Activated CD8-positive, alpha-beta T cell treated with anti-CD3 and anti-CD28 coated beads for 36 hours (primary cell): Measurements from ENCODE around the gene FCHSD2. TPM values are rescaled to one million over a fixed set of nuclear protein-coding genes. Genes with fewer than 3 reads are reported as not detected.

Source experiments
- ATAC-seq: fragments of 200-7000 bp; cut with Tn5 transposase; one replicate; pipeline ENCODE4 v1.10.0; 2021; ENCODE audit warnings: mild to moderate bottlenecking, moderate library complexity
- CTCF ChIA-PET: fragments of 350-600 bp; sonication (Branson Sonifier 250); formaldehyde crosslinking; loops from one replicate; lab custom pipeline; 2021; ENCODE audit warnings: antibody characterized with exemption; lab: Charles Lee
- POLR2A ChIA-PET: fragments of 350-600 bp; sonication (Branson Sonifier 250); formaldehyde crosslinking; loops from one replicate; lab custom pipeline; 2021; ENCODE audit warnings: antibody characterized with exemption; lab: Charles Lee
- DNase-seq: peaks from one replicate; pipeline ENCODE4 v3.0.0-alpha.2; 2020
- H3K27ac Mint-ChIP-seq: one replicate; pipeline ENCODE4 v1.8.0; 2021; ENCODE audit warnings: mild to moderate bottlenecking, mixed read lengths
- H3K27me3 Mint-ChIP-seq: one replicate; pipeline ENCODE4 v1.8.0; 2021; ENCODE audit warnings: mixed read lengths
- H3K36me3 Mint-ChIP-seq: one replicate; pipeline ENCODE4 v1.8.0; 2021; ENCODE audit warnings: low read depth, mixed read lengths
- H3K4me1 Mint-ChIP-seq: one replicate; pipeline ENCODE4 v1.8.0; 2021; ENCODE audit warnings: low read depth, mixed read lengths
- H3K4me3 Mint-ChIP-seq: one replicate; pipeline ENCODE4 v1.8.0; 2021; ENCODE audit warnings: mild to moderate bottlenecking, moderate library complexity, mixed read lengths
- H3K9me3 Mint-ChIP-seq: one replicate; pipeline ENCODE4 v1.8.0; 2021; ENCODE audit warnings: mixed read lengths
- intact Hi-C: fragments of 100-400 bp; cut with micrococcal nuclease; formaldehyde crosslinking; loops from one replicate; pipeline ENCODE4 v1.10.0; 2022
- total RNA-seq, 2 experiments: library from RNA; stranded (reverse); gene quantifications; one replicate each; pipeline ENCODE4 v1.2.3, GENCODE V29; 2021
- TF ChIP-seq, protein P1 (sequence below): fragments of 200-600 bp; IDR thresholded peaks from one replicate; pipeline ENCODE4 v1.8.0; 2022; ENCODE audit warnings: antibody characterized with exemption, mild to moderate bottlenecking

FCHSD2 gene
- total RNA-seq, 2 experiments from 2014 or later = 23.6 to 24.8 TPM

- POLR2A ChIA-PET = interaction anchor here (0.6 to 0.7 kb wide), 2 partner anchors 150 to 274 kb away, joined by 3 read pairs; no protein-coding TSS in a partner anchor
Measured at GRCh38 chr11:73175551-73176144, 33.5 kb upstream of the FCHSD2 start.

DNA sequence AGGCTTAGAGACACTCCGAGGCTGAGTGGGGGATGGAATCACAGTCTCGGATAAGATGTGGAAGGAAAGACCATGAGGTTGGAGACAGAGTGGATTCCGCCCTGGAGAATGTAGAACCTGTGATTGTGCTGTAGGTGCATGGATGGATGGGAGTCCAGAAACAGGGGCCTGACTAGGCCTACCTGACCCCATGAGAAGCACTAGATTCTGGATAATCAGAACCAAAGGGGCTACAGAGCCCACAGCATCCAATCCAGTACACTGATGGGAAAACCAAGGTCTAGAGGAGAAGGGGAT, 32.3 kb upstream of the FCHSD2 start:
- H3K4me1 Mint-ChIP-seq = no peaks in the 10 kb centered on the region

More at GRCh38 chr11:73175551-73176144, 33.5 kb upstream of the FCHSD2 start:
- Mint-ChIP-seq H3K36me3 (no peaks in the 10 kb centered on the region), H3K4me1 (no peaks in the 10 kb centered on the region), H3K27ac (no peak overlapping the region), H3K4me3 (no peak overlapping the region), H3K27me3 (no peaks in the 10 kb centered on the region), H3K9me3 (no peaks in the 10 kb centered on the region)
- ATAC-seq (no peak), DNase-seq (no peak)
- TF ChIP-seq, protein P1, sequence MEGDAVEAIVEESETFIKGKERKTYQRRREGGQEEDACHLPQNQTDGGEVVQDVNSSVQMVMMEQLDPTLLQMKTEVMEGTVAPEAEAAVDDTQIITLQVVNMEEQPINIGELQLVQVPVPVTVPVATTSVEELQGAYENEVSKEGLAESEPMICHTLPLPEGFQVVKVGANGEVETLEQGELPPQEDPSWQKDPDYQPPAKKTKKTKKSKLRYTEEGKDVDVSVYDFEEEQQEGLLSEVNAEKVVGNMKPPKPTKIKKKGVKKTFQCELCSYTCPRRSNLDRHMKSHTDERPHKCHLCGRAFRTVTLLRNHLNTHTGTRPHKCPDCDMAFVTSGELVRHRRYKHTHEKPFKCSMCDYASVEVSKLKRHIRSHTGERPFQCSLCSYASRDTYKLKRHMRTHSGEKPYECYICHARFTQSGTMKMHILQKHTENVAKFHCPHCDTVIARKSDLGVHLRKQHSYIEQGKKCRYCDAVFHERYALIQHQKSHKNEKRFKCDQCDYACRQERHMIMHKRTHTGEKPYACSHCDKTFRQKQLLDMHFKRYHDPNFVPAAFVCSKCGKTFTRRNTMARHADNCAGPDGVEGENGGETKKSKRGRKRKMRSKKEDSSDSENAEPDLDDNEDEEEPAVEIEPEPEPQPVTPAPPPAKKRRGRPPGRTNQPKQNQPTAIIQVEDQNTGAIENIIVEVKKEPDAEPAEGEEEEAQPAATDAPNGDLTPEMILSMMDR = no peak
- intact Hi-C loops = loop anchor here (10.0 kb wide), 1 partner anchor 251 kb away; no protein-coding TSS in a partner anchor
- CTCF ChIA-PET = interaction anchor here (3.2 to 5.8 kb wide), 3 partner anchors 9 to 250 kb away, joined by 14 to 68 read pairs (median 43); no protein-coding TSS in a partner anchor

DNA sequence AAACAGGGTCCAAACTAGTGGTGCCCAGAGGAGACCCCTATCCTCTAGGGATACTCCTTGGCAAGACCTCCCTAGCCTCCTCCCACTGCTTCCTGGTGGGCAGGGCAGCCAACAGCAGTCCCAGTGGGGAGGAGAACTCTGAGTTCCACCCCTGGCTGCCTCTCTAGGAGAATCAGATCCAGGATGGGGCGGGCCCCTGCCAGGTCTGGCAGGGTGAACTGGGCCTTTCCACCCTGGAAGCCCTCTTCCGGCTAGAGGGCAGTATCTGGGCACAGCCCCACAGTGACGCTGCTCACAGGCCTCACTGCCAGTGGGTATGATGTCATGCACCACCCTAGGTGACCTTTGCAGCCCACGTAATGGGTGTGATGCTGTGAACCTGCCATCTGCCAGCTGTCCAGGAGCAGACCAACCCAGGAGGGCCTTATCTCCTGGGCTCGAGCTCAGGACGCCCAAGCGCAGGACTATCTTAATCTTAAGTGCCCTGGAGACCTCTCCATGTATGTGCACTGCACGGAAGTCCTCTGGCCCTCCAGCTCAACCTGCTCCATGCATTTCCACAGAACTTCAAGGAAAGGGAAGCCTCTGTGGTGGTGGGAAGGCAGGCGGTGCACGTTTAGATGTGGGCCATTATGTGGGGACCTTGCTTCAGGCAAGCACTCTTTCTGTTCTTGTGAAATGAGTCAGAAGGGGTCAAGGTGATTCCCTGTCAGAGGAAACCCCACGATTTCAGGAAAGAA, 31.8 kb upstream of the FCHSD2 start:
- ATAC-seq = no peak
- Mint-ChIP-seq H3K27ac (no peak overlapping the region), H3K9me3 (no peaks in the 10 kb centered on the region), H3K4me1 (no peaks in the 10 kb centered on the region), H3K36me3 (no peaks in the 10 kb centered on the region), H3K27me3 (no peaks in the 10 kb centered on the region), H3K4me3 (no peak overlapping the region)
- TF ChIP-seq, protein P1 = no peak
- ChIA-PET CTCF (interaction anchor here (0.6 kb wide), 1 partner anchor 374 kb away, joined by 3 read pairs; no protein-coding TSS in a partner anchor), POLR2A (no interaction called here)
- no peak for DNase-seq
- intact Hi-C loops = loop anchor here (10.0 kb wide), 1 partner anchor 249 kb away; no protein-coding TSS in a partner anchor

More for the DNA sequence above, 32.3 kb upstream of the FCHSD2 start:
- H3K27me3 Mint-ChIP-seq = no peaks in the 10 kb centered on the region
- POLR2A ChIA-PET = no interaction called here
- intact Hi-C loops = loop anchor here (10.0 kb wide), 1 partner anchor 250 kb away; no protein-coding TSS in a partner anchor
- no peaks in the 10 kb centered on the region for H3K36me3 Mint-ChIP-seq
- CTCF ChIA-PET = interaction anchor here (0.6 kb wide), 1 partner anchor 375 kb away, joined by 3 read pairs; no protein-coding TSS in a partner anchor
- ATAC-seq = no peak
- H3K27ac Mint-ChIP-seq = no peak overlapping the region
- no peak overlapping the region for H3K4me3 Mint-ChIP-seq
- TF ChIP-seq, protein P1 = no peak
- no peak for DNase-seq
- no peaks in the 10 kb centered on the region for H3K9me3 Mint-ChIP-seq

GRCh38 chr11:73172992-73173656, 31.0 kb upstream of the FCHSD2 start:
- Mint-ChIP-seq H3K27me3 (no peaks in the 10 kb centered on the region), H3K4me1 (no peaks in the 10 kb centered on the region), H3K4me3 (no peak overlapping the region), H3K27ac (no peak overlapping the region), H3K36me3 (no peaks in the 10 kb centered on the region), H3K9me3 (no peaks in the 10 kb centered on the region)
- no peak for ATAC-seq
- DNase-seq = no peak
- intact Hi-C loops = loop anchor here (10.0 kb wide), 1 partner anchor 248 kb away; no protein-coding TSS in a partner anchor
- TF ChIP-seq, protein P1 = no peak
- ChIA-PET CTCF (no interaction called here), POLR2A (no interaction called here)
